Skin epidermis (tissue), 12 donors: ENCODE measurements around the gene CCDC57.
A peak's percentile ranks its signal among the peaks of the same experiment; 100 is the strongest.

Experiments
- H3K27ac ChIP-seq, 21 experiments: fragments of 200-600 bp; sonication (generic) in 11 of 21; one replicate each; pipeline ENCODE4 v1.5.0; 2020; ENCODE audit warnings: mild to moderate bottlenecking in 3 of 21, inconsistent platforms in 2 of 21, moderate library complexity in 2 of 21
- H3K4me3 ChIP-seq, 7 experiments: fragments of 200-600 bp; sonication (generic) in 2 of 7; one replicate each; pipeline ENCODE4 v1.5.0; 2020; ENCODE audit warnings: inconsistent platforms in 2 of 7, mild to moderate bottlenecking in 2 of 7, moderate library complexity in 1 of 7

The CCDC57 gene

GRCh38 chr17:82121660-82122629 lies 90.7 kb downstream of the CCDC57 start:
- Histone ChIP-seq H3K4me3 (no peak overlapping the region), H3K27ac (peak overlapping the region in 1 of 21 experiments; percentile 46)

- H3K4me3 ChIP-seq = no peak overlapping the region
- peak overlapping the region in 1 of 21 experiments; percentile 16 for H3K27ac ChIP-seq
These were observed 91.4 kb downstream of the CCDC57 start for GRCh38 chr17:82121246-82121645.

- H3K4me3 ChIP-seq = no peak overlapping the region
These were observed 92.5 kb downstream of the CCDC57 start for GRCh38 chr17:82120148-82120547.

GRCh38 chr17:82118815-82119380 lies 93.7 kb downstream of the CCDC57 start:
- peak overlapping the region in 1 of 21 experiments; percentile 0 for H3K27ac ChIP-seq
- no peak overlapping the region for H3K4me3 ChIP-seq

More at GRCh38 chr17:82120148-82120547, 92.5 kb downstream of the CCDC57 start:
- H3K27ac ChIP-seq = no peak overlapping the region

GRCh38 chr17:82118168-82118814 lies 94.4 kb downstream of the CCDC57 start:
- Histone ChIP-seq H3K4me3 (no peak overlapping the region), H3K27ac (peak overlapping the region in 2 of 21 experiments; percentile 0 to 3)

GRCh38 chr17:82117139-82118090 lies 95.2 kb downstream of the CCDC57 start:
- peak overlapping the region in 1 of 21 experiments; percentile 0 for H3K27ac ChIP-seq
- no peak overlapping the region for H3K4me3 ChIP-seq

- H3K27ac ChIP-seq = no peak overlapping the region
- H3K4me3 ChIP-seq = no peak overlapping the region
These were observed 96.4 kb downstream of the CCDC57 start for GRCh38 chr17:82116246-82116645.

GRCh38 chr17:82114872-82115271 lies 97.8 kb downstream of the CCDC57 start:
- no peak overlapping the region for H3K4me3 ChIP-seq
- peak overlapping the region in 2 of 21 experiments; percentile 8 to 23 for H3K27ac ChIP-seq

- Histone ChIP-seq H3K27ac (peak overlapping the region in 2 of 21 experiments; percentile 8 to 23), H3K4me3 (no peak overlapping the region)
These were observed 98.2 kb downstream of the CCDC57 start for GRCh38 chr17:82114447-82114846.

- Histone ChIP-seq H3K4me3 (no peak overlapping the region), H3K27ac (no peak overlapping the region)
These were observed 98.7 kb downstream of the CCDC57 start for GRCh38 chr17:82113941-82114340.

- no peak overlapping the region for H3K4me3 ChIP-seq
- H3K27ac ChIP-seq = no peak overlapping the region
These were observed 99.2 kb downstream of the CCDC57 start for GRCh38 chr17:82113422-82113821.

- Histone ChIP-seq H3K4me3 (no peak overlapping the region), H3K27ac (no peak overlapping the region)
These were observed 99.7 kb downstream of the CCDC57 start for GRCh38 chr17:82112914-82113311.

GRCh38 chr17:82112181-82112913 lies 100.3 kb downstream of the CCDC57 start:
- no peak overlapping the region for H3K4me3 ChIP-seq
- no peak overlapping the region for H3K27ac ChIP-seq

- no peak overlapping the region for H3K27ac ChIP-seq
- no peak overlapping the region for H3K4me3 ChIP-seq
These were observed 102.3 kb downstream of the CCDC57 start for GRCh38 chr17:82110298-82110697.

- Histone ChIP-seq H3K4me3 (no peak overlapping the region), H3K27ac (no peak overlapping the region)
These were observed 103.6 kb downstream of the CCDC57 start for GRCh38 chr17:82108961-82109475.

- H3K27ac ChIP-seq = no peak overlapping the region
- H3K4me3 ChIP-seq = no peak overlapping the region
These were observed 104.1 kb downstream of the CCDC57 start for GRCh38 chr17:82108496-82108945.

GRCh38 chr17:82108038-82108437 lies 104.6 kb downstream of the CCDC57 start:
- no peak overlapping the region for H3K4me3 ChIP-seq
- H3K27ac ChIP-seq = peak overlapping the region in 1 of 21 experiments; percentile 87

GRCh38 chr17:82107341-82107860 lies 105.2 kb downstream of the CCDC57 start:
- Histone ChIP-seq H3K4me3 (no peak overlapping the region), H3K27ac (peak overlapping the region in 16 of 21 experiments; percentile 65 to 97 (median 82))
